D721Med (cell line): Measurements from ENCODE around the gene HOXB3.

Experiments
- DNase-seq: peaks from one replicate; pipeline ENCODE4 v3.0.0; 2011; ENCODE audit warnings: low spot score; ENCODE audit not compliant: insufficient read length
- FAIRE-seq: peaks from 2 replicates; lab custom pipeline; 2011; peaks lifted over from hg19 to GRCh38; lab: Jason Lieb, UNC
- CTCF ChIP-seq: IDR thresholded peaks from 2 replicates; pipeline ENCODE4 v1.5.1; 2012; ENCODE audit warnings: mild to moderate bottlenecking, control low read depth; ENCODE audit not compliant: insufficient read depth; ENCODE audit errors: missing control alignments

Gene HOXB3

GRCh38 chr17:48545022-48545375 is 45.0 kb downstream of the HOXB3 start, which contains the start of gene HOXB2:
Gene HOXB2 (minus strand): TSS chr17:48545109. CDS start chr17:48544911, 198 bp downstream.
- TF ChIP-seq CTCF: no peak
- DNase-seq (no peak), FAIRE-seq (no peak)

- DNase-seq: no peak
- no peak for TF ChIP-seq CTCF
- FAIRE-seq: no peak
Observed at GRCh38 chr17:48544349-48545021, 45.6 kb downstream of the HOXB3 start.

DNA sequence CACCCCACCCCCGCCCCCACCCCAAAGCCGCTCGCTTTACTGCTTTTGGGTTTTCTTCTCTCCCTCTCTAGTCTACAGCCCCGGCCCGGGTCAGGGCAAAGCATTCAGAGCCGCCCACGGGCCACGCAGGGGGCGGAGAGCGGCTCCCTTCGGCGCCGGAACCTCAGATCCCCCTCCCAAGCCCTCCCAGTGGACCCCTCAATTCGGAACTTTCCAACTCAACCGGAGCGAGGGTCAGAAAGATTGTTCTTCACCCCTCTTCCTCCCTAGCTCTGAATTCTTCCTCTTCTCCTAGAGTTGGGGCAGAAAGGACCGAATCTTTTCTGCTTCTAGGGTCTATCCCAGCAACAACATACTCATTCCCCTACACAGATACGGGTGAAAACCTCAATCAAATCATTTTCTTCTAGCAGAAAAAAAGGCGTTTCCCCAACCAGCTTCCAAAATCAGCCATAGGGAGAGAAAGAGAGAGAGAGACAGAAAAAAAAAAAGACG is 46.1 kb downstream of the HOXB3 start:
- FAIRE-seq (no peak), DNase-seq (no peak)
- TF ChIP-seq CTCF: no peak

DNA sequence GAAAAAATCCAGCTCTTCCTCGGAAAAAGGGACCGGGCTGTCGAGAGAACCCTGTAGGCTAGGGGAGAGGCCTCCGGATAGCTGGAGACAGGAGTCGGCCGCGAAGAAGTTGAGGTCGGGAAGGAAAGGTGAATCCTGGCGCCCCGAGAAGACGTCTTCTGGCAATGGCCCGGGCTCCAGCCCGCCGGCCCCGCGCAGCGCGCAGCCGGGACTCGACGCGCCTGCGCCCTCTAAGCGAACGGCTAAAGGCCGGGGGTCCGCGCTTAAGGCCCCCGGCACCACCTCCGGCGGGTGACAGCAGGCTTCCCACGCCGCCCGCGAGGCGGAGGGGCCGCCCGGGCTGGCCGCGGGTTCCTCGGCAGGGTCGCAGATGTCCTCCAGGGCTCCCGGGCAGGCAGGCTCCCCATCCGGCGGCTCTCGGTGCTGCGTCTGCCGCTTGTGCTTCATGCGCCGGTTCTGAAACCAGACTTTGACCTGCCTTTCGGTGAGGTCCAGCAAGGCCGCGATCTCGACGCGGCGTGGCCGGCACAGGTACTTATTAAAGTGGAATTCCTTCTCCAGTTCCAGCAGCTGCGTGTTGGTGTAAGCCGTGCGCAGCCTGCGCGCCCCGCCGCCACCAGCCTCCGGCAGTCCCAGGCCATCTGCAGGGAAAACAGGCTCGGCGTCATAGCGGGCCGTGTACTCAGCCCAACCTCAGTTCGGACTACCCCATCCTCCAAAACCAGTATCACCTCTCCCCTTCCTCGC is 46.8 kb downstream of the HOXB3 start:
- no peak for TF ChIP-seq CTCF
- FAIRE-seq (no peak), DNase-seq (no peak)

- no peak for DNase-seq
- no peak for FAIRE-seq
- TF ChIP-seq CTCF: no peak
Observed at GRCh38 chr17:48542698-48543106, 47.3 kb downstream of the HOXB3 start.

DNA sequence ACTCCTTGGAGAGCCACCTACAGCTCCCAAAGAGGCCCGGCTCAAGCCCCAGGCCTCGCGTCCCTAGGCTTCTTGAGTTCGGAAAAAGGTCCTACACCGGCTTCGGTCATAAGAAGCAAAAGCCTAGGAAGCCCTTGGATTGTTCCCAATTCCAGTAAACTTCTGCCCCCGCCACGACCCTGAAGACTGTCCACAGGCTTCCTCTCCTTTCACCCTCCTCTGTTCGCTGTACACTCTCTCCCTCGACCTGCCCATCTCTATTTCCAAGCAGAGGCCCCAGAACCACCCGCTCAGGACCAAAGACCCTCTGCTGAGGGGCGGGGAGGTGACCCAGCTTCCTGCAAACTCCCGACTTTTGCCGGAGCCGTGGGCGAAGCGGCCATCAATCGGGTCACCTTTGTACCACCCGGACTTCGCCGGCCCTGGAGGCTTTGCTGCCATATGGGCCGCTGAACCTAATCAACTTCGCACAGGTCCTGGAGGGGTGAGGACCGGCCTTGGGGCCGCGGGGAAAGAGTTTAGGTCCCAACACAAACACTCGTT is 47.9 kb downstream of the HOXB3 start:
- TF ChIP-seq CTCF: no peak
- FAIRE-seq (no peak), DNase-seq (no peak)

DNA sequence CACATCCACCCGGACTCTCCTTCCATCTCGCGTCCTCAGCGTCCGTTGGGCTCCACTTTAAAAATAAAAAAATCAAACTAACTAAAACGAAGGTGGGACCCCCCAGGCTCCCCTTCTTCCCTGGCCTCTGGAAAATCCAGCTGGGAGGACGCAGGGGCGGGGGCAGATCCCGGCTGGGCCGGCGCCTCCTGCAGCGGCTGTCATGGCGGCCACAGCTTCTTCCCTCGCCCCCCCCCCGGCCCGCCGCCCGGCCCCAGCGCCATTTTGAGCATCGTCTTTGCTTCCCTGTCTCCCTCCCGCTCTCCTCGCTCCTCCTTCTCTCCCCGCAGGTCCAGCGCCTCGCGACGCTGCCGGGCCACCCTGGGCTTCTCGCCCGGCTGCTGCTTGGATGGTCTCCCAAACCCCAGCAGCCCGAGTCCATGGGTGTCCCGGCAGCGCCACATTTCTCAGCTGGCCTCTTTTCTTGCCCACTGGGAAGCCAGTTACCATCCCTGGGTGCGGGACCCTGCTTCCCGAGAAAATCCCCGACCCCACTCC is 48.4 kb downstream of the HOXB3 start:
- FAIRE-seq: no peak
- no peak for TF ChIP-seq CTCF
- DNase-seq: no peak
